SHP77 treated with DMSO at 0.1 percent for 48 hours (cell line): ENCODE measurements around the gene FAM236B.
"Not testable (repeated sequence)": the region's sequence is repeated elsewhere in the genome, so short reads cannot be mapped to it uniquely, and the experiment has no call there.

ENCODE experiments used
- DNase-seq: peaks from one replicate; lab custom pipeline; 2025; lab: John Stamatoyannopoulos, UW

Gene FAM236B

DNA sequence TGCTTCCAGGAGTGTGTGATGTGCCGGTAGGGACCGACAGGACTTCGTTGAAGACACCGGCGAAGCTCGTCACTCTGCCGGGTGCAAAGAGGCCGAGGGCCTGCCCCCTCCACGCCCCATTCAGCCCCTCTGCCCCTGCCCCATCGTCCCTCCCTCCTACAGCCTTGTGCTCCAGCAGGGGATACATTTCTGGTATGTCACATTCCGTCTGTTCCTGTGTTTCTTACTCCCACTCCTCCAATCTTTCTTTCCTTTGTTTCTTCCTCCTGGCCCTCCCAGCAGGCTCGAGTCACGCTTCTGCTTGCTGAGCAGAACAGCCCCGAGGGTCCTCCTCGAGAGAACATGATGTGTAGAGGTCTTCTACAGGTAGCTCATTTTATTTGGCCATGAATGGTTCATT lies at the start of gene FAM236B:
Gene FAM236B, minus strand, starts transcription at position 101 of the 400 bp plus-strand sequence. Its CDS starts 100 bp downstream, at position 1.
- DNase-seq = not testable (repeated sequence)

DNA sequence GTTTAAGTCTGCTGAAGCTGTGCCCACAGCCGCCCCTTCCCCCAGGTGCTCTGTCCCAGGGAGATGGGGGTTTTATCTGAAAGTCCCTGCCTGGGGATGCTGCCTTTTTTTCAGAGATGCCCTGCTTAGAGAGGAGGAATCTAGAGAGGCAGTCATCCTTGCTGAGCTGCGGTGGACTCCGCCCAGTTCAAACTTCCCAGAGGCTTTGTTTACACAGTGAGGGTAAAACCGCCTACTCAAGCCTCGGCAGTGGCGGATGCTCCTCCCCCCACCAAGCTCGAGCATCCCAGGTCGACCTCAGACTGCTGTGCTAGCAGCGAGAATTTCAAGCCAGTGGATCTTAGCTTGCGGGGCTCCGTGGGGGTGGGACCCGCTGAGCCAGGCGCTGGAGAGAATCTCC lies 48.2 kb upstream of the FAM236B start:
- not testable (repeated sequence) for DNase-seq

DNA sequence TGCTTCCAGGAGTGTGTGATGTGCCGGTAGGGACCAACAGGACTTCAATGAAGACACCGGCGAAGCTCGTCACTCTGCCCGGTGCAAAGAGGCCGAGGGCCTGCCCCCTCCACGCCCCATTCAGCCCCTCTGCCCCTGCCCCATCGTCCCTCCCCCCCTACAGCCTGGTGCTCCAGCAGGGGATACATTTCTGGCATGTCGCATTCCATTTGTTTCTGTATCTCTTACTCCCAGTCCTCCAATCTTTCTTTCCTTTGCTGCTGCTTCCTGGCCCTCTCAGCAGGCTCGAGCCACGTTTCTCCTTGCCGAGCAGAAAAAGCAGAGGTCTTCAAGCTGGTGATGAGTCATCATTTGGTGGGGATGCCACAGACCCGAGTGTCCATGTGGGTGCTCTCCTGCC lies 25.6 kb upstream of the FAM236B start, which contains the start of gene FAM236D:
Gene FAM236D, minus strand, starts transcription at position 101 of the 400 bp plus-strand sequence. Its CDS starts 100 bp downstream, at position 1.
- not testable (repeated sequence) for DNase-seq

DNA sequence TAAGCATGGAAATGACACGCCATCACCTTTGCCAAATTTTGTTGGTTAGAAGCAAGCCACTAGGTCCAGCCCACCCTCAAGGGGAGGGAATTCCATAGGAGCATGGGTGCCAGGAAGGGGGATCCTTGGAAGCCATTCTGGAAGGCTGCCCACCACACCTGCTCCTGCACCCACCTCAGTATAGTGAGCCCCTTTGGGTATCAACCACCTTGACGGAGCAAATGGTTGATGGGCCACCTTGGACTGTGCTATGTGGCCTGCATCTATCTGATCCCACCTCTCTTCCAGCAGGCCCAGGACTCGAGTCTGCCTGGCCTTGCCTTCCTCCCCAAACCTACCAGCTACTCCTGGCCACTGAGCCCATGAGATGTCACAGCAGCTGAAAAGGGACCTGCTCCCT lies 7.9 kb upstream of the FAM236B start:
- not testable (repeated sequence) for DNase-seq

DNA sequence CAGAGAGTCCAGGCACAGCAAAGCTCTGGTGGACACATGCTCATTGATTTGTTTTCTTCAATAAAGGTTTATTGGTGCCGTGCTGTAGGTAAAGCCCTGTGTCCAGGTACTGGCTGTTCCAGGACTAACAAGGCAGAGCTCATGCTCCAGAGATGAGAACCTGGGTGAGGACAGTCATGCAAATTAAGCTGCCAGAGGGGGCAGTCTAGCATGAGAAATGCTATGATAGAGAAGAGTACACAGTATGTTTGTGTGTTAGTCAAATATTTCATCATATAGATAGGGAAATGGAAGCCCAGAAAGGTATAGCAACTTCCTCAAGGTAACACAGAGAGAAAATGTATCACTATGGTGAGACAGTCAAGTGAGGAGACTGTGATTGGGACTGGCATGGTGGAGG lies 5.7 kb upstream of the FAM236B start:
- not testable (repeated sequence) for DNase-seq

DNA sequence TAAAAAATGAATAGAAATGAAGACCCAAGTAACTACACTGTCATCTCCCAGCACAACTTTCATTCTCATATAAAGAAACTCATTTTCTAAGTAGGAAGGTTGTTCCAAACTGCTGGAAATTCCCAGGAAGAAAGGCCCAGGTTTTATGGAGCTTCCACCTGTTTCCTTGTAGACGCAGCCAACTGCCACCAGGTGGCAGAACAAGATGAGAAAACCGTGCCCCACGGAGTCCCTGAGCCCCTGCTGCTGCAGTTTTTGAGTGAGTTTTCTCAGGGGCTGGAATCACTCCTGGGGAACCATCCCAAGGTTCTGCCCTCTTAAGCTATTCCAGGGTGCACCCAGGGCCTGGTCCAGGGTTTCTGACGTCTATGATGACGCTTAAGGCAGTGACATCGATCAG lies 1.5 kb upstream of the FAM236B start:
- DNase-seq = not testable (repeated sequence)

DNA sequence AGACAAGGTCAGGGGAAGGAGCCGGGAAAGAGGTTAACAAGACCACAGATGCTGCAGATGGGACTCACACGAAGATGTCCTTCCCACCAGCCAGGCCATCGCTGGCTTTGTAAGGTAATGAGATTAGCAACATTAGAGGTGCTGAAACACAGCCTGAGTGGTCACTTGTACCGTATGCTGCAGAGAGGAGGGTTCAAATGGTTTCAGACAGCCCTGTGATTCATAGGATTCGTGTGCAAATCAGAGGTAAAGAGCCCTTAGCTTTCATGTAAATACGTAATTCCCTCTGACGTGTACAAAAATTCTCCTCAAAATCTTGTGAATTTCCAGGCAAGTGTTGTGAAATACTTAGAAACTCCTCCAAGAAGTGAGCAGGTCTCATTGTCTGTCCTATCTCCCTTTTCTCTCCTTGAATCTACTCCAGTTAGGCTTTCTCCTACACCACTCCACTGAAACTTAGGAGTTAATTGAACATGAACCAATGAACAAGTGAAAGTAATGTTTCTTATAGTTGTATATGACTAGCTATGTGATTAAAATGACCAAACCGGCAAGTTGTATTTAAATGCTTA lies 991 bp upstream of the FAM236B start:
- DNase-seq = not testable (repeated sequence)

DNA sequence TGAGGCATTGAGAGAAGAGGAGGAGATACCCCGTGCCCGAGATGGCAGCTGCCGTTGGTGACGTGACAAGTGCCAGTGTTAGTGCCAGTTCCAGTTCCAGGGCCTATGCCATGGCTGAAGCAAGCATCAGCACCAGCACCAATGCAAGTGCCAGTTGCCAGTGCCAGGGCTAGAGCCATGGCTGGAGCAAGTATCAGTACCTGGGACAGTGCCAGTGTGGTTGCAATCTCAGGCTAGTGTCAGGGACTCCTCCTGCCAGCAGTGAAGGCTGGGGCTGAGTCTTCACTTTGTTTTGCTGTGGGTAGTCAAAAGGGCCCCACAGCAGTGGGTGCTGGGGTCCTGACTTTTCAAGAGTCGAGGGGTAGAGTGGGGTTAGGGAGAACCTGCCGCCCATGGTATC lies 4.3 kb downstream of the FAM236B start:
- not testable (repeated sequence) for DNase-seq

DNA sequence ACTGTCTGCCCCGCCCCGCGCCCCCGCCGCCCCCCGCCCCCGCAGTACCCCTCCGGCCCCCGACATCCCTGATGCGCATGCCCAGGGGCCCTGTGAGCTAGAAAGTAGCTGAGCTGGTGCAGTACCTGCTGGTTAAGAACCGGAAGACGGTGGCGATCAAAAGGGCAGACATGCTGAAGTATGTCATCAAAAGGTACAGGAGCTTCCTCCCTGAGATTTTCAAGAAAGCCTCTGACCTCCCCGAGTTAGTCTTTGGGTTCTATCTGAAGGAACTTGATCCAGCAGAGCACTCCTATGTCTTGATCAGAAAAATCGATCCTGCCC lies 5.0 kb downstream of the FAM236B start:
- not testable (repeated sequence) for DNase-seq

DNA sequence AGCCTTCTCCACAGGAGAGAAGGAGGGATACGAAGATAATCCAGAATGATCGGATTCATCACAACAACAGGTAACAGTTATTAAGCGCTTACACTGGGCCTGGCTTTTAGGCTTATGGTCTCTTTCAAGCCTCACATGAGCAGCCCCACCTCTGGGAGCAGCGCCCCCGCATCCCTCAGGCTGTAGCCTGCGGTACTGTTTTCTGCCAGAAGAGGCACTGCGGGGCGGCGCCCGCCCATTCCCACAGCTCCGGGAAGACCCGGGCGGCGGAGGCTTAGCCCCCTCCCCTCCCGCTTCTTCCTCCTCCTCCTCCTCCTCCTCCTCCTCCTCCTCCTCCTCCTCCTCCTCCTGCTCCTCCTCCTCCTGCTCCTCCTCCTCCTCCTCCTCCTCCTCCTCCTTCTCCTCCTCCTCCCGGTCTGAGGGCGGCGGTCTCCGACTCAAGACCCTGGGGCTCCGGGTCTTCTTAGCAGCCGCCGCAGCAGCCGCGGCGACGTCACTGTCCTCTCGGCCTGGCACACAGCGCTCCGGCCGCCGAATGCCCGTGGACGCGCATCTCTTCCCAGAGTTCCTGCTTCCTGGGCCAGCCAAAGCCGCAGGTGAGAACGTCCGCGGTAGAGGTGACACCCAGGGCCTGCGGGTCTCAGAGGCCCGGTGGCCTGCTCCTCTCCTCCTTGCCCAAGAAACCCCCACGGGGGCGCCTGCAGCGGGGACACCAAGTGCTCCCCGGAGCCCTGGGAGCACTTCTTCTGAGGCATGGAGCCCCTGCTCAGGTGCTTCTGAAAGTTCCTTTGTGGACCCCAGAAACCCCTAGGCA lies 5.6 kb downstream of the FAM236B start, which contains the start of gene DMRTC1B:
Gene DMRTC1B, plus strand, starts transcription at position 238 of the 814 bp plus-strand sequence. CDS start 68,246 bp downstream, outside the sequence.
- not testable (repeated sequence) for DNase-seq

DNA sequence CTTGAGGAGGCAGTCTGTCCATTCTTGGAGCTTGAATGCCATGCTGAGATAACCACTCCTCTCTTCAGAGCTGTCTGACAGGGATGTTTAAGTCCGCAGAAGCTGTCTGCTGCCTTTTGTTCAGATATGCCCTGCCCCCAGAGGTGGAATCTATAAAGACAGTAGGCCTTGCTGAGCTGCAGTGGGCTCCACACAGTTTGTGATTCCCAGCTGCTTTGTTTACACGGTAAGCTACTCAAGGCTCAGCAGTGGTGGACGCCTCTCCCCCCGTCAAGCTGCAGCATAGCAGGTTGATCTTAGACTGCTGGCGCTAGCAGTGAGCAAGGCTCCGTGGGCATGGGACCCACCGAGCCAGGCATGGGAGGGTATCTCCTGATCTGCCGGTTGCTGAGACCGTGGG lies 22.0 kb downstream of the FAM236B start:
- DNase-seq = not testable (repeated sequence)

DNA sequence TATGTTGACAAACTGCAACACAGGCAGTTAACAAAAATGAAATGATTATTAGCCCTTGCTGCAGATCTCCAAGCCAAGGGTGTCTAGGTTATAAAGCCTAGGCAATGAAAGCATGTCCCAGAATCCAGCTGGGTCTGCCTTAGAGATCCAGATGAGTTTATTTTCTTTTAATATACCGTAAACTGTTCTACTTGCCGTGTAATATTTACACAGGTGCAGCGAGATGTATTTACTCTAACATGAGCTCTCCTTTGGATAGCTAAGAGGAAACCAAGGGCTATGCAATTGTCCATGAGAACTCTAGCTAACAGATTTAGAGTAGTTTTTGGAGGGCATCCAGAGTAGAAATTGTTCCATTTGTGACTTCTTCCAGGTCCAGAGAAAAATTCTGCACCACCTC lies 33.9 kb downstream of the FAM236B start:
- not testable (repeated sequence) for DNase-seq

DNA sequence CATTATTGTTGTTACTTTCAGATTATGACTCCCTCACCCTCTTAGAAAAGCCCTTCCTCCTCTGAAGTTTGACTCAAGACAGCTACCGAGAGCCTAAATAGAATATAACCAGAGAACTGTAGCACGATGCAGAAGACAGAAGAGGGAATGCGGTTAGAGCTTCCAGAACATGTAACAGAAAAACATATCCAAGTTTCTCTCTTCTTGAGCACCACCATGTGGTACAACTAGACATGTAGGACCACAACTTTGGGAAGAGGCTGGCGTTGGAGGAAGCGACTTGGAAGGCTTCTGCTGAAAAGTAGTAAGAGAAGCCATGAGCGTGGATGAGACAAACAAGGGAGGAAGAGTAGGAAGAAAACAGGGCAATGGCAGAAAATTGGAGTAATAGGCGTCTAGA lies 36.9 kb downstream of the FAM236B start:
- DNase-seq = not testable (repeated sequence)

DNA sequence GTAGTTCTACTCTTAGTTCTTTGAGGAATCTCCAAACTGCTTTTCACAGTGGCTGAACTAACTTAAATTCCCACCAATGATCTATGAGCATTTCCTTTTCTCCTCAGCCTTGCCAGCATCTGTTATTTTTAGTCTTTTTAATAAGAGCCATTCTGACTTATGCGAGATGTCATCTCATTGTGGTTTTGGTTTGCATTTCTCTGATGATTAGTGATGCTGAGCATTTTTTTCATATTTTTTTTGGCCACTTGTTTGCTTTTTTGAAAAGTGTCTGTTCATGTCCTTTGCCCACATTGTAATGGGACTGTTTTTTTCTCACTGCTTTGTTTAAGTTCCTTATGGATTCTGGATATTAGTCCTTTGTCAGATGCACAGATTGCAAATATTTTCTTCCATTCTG lies 46.9 kb downstream of the FAM236B start:
- DNase-seq = no peak

DNA sequence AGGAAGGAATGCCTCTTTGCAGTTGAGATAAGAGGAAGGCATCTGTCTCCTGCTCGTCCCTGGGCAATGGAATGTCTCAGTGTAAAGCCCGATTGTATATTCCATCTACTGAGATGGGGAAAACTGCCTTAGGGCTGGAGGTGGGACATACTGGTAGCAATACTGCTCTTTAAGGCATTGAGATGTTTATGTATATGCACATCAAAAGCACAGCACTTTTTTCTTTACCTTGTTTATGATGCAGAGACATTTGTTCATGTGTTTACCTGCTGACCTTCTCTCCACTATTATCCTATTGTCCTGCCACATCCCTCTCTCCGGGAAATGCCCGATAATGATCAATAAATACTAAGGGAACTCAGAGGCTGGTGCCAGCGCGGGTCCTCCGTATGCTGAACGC lies 48.8 kb downstream of the FAM236B start:
- DNase-seq = not testable (repeated sequence)
